DND-41 (cell line): ENCODE data around the gene ACOX3.

Experiments
- ATAC-seq: fragments of 200-7000 bp; cut with Tn5 transposase; 3 replicates; pipeline ENCODE4 v1.9.1; 2021; ENCODE audit warnings: low read depth; ENCODE audit not compliant: insufficient read depth
- DNase-seq: peaks from one replicate; pipeline ENCODE4 v3.0.0-alpha.2; 2020
- H2AFZ ChIP-seq: 2 replicates; pipeline ENCODE4 v1.6.0; 2012; ENCODE audit warnings: low read depth, low read length
- H3K27ac ChIP-seq: 2 replicates; pipeline ENCODE4 v1.5.1; 2012; ENCODE audit warnings: low read length, inconsistent platforms
- H3K27me3 ChIP-seq: fragments of 200-600 bp; sonication (generic); 2 replicates; pipeline ENCODE4 v1.6.0; 2012; ENCODE audit warnings: low read length, mild to moderate bottlenecking, inconsistent platforms; ENCODE audit not compliant: insufficient read depth, poor library complexity
- H3K36me3 ChIP-seq: 2 replicates; pipeline ENCODE4 v1.5.1; 2012; ENCODE audit warnings: low read length, inconsistent platforms; ENCODE audit not compliant: insufficient read depth
- H3K4me1 ChIP-seq: 2 replicates; pipeline ENCODE4 v1.5.1; 2012; ENCODE audit warnings: mild to moderate bottlenecking, low read length; ENCODE audit not compliant: insufficient read depth
- H3K4me2 ChIP-seq: 2 replicates; pipeline ENCODE4 v1.6.0; 2012; ENCODE audit warnings: mild to moderate bottlenecking, moderate library complexity, low read length, inconsistent platforms; ENCODE audit not compliant: insufficient read depth
- H3K4me3 ChIP-seq, 2 experiments: fragments of 200-600 bp in 1 of 2; shearing (Covaris generic) in 1 of 2; 2 replicates each; pipeline ENCODE4 v1.5.1; 2012 to 2016; ENCODE audit warnings: inconsistent platforms in 2 of 2, low read length in 2 of 2, mild to moderate bottlenecking in 2 of 2, low read depth in 1 of 2, moderate library complexity in 1 of 2
- H3K79me2 ChIP-seq: 2 replicates; pipeline ENCODE4 v1.6.0; 2012; ENCODE audit warnings: low read length, inconsistent platforms; ENCODE audit not compliant: insufficient read depth
- H3K9ac ChIP-seq: 2 replicates; pipeline ENCODE4 v1.6.0; 2012; ENCODE audit warnings: low read depth, mild to moderate bottlenecking, inconsistent platforms, low read length, moderate library complexity
- H3K9me3 ChIP-seq: 2 replicates; pipeline ENCODE4 v1.5.1; 2012; ENCODE audit warnings: low read length, moderate library complexity, mild to moderate bottlenecking, inconsistent platforms; ENCODE audit not compliant: insufficient read depth, severe bottlenecking
- H4K20me1 ChIP-seq: 2 replicates; pipeline ENCODE4 v1.6.0; 2012; ENCODE audit warnings: low read length; ENCODE audit not compliant: insufficient read depth
- EZH2 ChIP-seq: IDR thresholded peaks from 3 replicates; pipeline ENCODE4 v1.6.1; 2012; ENCODE audit warnings: borderline replicate concordance, low read depth, mild to moderate bottlenecking, moderate library complexity, low read length, inconsistent platforms; ENCODE audit not compliant: severe bottlenecking
- TF ChIP-seq, protein P1 (sequence below): IDR thresholded peaks from 2 replicates; pipeline ENCODE4 v1.5.1; 2012; ENCODE audit warnings: borderline replicate concordance, low read length, moderate library complexity, mild to moderate bottlenecking; ENCODE audit not compliant: poor library complexity, severe bottlenecking; ENCODE audit errors: extremely low read depth

The ACOX3 gene

DNA sequence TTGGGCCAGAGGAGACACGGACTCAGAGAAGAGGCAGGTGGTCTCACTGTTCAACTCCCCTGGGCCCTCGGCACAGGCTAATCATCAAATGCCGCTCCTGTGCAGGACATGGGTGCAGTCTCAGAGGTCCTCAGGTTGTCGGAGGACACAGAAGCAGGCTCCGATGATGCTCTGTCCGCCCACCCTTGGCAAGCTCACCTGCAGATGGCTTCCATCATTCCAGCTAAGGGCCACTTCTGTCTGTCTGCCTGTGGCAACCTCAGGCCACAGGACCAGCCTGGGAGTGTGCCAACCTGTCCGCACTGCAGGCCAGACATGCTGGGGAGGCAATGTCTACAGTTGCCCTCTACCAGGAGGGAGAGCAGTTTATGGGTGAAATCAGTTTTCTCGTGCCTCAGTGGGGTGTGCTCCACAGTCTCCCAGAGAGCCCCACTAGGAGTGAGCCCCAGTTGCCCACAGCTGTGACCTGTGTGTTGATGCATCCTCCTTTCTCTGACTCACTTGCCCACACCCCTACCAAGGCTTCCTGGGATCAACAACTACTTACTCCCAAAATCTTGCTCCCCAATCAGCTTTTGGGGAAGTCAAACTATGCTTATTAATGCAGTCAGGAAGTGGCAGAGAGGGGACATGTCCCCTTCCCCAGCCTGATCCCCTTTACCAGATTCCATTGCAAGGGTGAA is 115.1 kb downstream of the ACOX3 start:
- no peaks in the 10 kb centered on the region for H3K79me2 ChIP-seq
- no peaks in the 10 kb centered on the region for H3K36me3 ChIP-seq
- H3K4me2 ChIP-seq = no peak overlapping the region
- H3K27me3 ChIP-seq = no peaks in the 10 kb centered on the region
- H3K9me3 ChIP-seq = no peaks in the 10 kb centered on the region
- H3K4me1 ChIP-seq = no peaks in the 10 kb centered on the region
- H4K20me1 ChIP-seq = no peaks in the 10 kb centered on the region
- no peak overlapping the region for H3K27ac ChIP-seq
- TF ChIP-seq, protein P1, sequence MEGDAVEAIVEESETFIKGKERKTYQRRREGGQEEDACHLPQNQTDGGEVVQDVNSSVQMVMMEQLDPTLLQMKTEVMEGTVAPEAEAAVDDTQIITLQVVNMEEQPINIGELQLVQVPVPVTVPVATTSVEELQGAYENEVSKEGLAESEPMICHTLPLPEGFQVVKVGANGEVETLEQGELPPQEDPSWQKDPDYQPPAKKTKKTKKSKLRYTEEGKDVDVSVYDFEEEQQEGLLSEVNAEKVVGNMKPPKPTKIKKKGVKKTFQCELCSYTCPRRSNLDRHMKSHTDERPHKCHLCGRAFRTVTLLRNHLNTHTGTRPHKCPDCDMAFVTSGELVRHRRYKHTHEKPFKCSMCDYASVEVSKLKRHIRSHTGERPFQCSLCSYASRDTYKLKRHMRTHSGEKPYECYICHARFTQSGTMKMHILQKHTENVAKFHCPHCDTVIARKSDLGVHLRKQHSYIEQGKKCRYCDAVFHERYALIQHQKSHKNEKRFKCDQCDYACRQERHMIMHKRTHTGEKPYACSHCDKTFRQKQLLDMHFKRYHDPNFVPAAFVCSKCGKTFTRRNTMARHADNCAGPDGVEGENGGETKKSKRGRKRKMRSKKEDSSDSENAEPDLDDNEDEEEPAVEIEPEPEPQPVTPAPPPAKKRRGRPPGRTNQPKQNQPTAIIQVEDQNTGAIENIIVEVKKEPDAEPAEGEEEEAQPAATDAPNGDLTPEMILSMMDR = no peak
- no peak for TF ChIP-seq EZH2
- H2AFZ ChIP-seq = no peak overlapping the region
- no peak overlapping the region for H3K9ac ChIP-seq
- no peak for ATAC-seq
- H3K4me3 ChIP-seq = no peak overlapping the region
- DNase-seq = no peak

DNA sequence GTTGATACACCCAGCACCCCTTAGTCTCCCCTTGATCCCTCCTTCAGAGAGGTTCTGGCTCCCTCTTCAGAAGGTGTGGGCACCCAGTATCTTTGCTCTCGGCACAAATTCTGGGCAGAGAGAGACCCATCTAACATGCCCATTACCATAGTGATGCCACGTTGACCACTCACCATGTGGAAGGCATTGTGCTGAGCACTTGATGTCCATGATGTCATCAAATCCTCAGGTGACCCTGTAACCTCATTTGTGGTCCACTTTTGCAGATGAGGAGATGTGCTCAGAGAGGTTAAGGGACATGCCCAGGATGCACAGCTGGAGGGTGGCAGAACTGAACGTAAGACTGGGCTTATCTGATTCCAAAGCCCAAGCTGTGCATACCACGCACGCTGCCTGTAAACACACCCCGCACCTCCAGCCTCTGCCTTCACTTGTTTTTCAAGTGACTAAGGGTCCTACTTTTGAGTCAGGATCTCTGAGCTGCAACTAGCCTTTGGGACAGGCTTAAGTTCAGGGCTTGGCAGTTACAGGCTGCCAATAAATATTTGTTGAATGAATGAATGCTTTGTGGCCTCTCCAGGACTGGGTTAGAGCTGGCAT is 115.8 kb downstream of the ACOX3 start:
- no peak overlapping the region for H2AFZ ChIP-seq
- ATAC-seq (no peak), DNase-seq (no peak)
- no peak overlapping the region for H3K27ac ChIP-seq
- no peaks in the 10 kb centered on the region for H3K27me3 ChIP-seq
- TF ChIP-seq EZH2 = no peak
- TF ChIP-seq, protein P1 = no peak
- no peaks in the 10 kb centered on the region for H4K20me1 ChIP-seq
- no peaks in the 10 kb centered on the region for H3K4me1 ChIP-seq
- H3K79me2 ChIP-seq = no peaks in the 10 kb centered on the region
- H3K9me3 ChIP-seq = no peaks in the 10 kb centered on the region
- H3K4me3 ChIP-seq = no peak overlapping the region
- H3K36me3 ChIP-seq = no peaks in the 10 kb centered on the region
- H3K9ac ChIP-seq = no peak overlapping the region
- no peak overlapping the region for H3K4me2 ChIP-seq

DNA sequence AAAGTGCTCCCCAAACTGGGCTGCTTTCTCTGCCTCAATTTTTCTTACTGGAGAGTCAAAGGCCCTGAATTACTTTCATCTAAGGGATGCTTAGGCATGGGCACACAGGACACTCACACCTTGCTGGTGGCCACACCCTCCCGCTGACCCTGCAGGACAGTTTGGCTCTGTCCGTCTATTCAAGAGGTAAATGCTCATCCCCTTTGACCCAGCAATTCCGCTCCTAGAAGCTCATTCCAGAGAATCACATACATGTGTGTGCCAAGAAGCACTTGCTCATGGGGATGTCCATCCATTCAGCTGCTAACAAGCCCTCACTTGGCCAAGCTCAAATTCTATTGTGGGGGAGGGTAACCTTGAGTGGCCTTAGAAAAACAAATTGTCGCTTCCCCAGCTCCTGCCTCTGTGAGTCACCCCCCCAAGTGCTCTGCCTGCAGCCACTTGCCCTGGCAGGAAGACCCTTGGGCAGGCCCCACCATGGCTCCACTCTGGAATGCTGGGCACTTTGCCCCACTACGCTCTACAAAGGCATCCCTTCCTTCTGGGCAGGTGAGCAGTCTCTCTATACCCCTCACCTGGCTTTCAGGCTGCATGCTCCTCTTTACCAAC is 116.5 kb downstream of the ACOX3 start:
- no peak overlapping the region for H3K4me3 ChIP-seq

More for the DNA sequence above, 116.5 kb downstream of the ACOX3 start:
- ATAC-seq = no peak
- Histone ChIP-seq H4K20me1 (no peaks in the 10 kb centered on the region), H3K27ac (no peak overlapping the region), H3K4me2 (no peak overlapping the region), H3K9me3 (no peaks in the 10 kb centered on the region), H3K79me2 (no peaks in the 10 kb centered on the region), H2AFZ (no peak overlapping the region), H3K4me1 (no peaks in the 10 kb centered on the region), H3K9ac (no peak overlapping the region), H3K27me3 (no peaks in the 10 kb centered on the region), H3K36me3 (no peaks in the 10 kb centered on the region)
- no peak for TF ChIP-seq EZH2
- TF ChIP-seq, protein P1 = no peak
- DNase-seq = no peak
